HG02885 (cell line): ENCODE data around the gene EFNA5.

Experiments used
- ATAC-seq: cut with Tn5 transposase; IDR thresholded peaks from one replicate; pipeline ENCODE4 v1.9.1; 2021; ENCODE audit warnings: mild to moderate bottlenecking; ENCODE audit not compliant: unreplicated experiment, poor library complexity

Gene EFNA5

GRCh38 chr5:107652408-107652807, 18.3 kb downstream of the EFNA5 start:
- ATAC-seq: no peak

GRCh38 chr5:107651325-107651724, 19.4 kb downstream of the EFNA5 start:
- no peak for ATAC-seq

GRCh38 chr5:107646418-107646817, 24.3 kb downstream of the EFNA5 start:
- no peak for ATAC-seq

GRCh38 chr5:107640568-107640967, 30.2 kb downstream of the EFNA5 start:
- no peak for ATAC-seq

- no peak for ATAC-seq
Measured at GRCh38 chr5:107639990-107640389, 30.7 kb downstream of the EFNA5 start.

- ATAC-seq: no peak
Measured at GRCh38 chr5:107636555-107636954, 34.2 kb downstream of the EFNA5 start.

GRCh38 chr5:107636068-107636467, 34.7 kb downstream of the EFNA5 start:
- ATAC-seq: no peak

- no peak for ATAC-seq
Measured at GRCh38 chr5:107634981-107635848, 35.5 kb downstream of the EFNA5 start.

- no peak for ATAC-seq
Measured at GRCh38 chr5:107633171-107633901, 37.4 kb downstream of the EFNA5 start.

GRCh38 chr5:107631805-107632362, 38.9 kb downstream of the EFNA5 start:
- no peak for ATAC-seq

- ATAC-seq: no peak
Measured at GRCh38 chr5:107630184-107630583, 40.6 kb downstream of the EFNA5 start.

- ATAC-seq: no peak
Measured at GRCh38 chr5:107624235-107624634, 46.5 kb downstream of the EFNA5 start.

- ATAC-seq: no peak
Measured at GRCh38 chr5:107621089-107621488, 49.6 kb downstream of the EFNA5 start.

GRCh38 chr5:107619781-107620180, 51.0 kb downstream of the EFNA5 start:
- no peak for ATAC-seq

- no peak for ATAC-seq
Measured at GRCh38 chr5:107618242-107618641, 52.5 kb downstream of the EFNA5 start.

- ATAC-seq: no peak
Measured at GRCh38 chr5:107617052-107617451, 53.7 kb downstream of the EFNA5 start.

- no peak for ATAC-seq
Measured at GRCh38 chr5:107616213-107616612, 54.5 kb downstream of the EFNA5 start.

- no peak for ATAC-seq
Measured at GRCh38 chr5:107615299-107615817, 55.4 kb downstream of the EFNA5 start.

GRCh38 chr5:107612541-107612940, 58.2 kb downstream of the EFNA5 start:
- no peak for ATAC-seq

- no peak for ATAC-seq
Measured at GRCh38 chr5:107610798-107611197, 59.9 kb downstream of the EFNA5 start.
